ENCODE measurements around the gene KIZ. TPM values are rescaled to one million over a fixed set of nuclear protein-coding genes. Genes with fewer than 3 reads are reported as not detected.
"Not testable (repeated sequence)": the region's sequence is repeated elsewhere in the genome, so short reads cannot be mapped to it uniquely, and the experiment has no call there.

The KIZ gene
- total RNA-seq, 1 donor from 2014 or later, result 21.1 TPM

- no peak overlapping the region for H3K27ac Mint-ChIP-seq
- TF ChIP-seq CTCF (IDR thresholded peaks at IDR 0.05; ENCODE audit: unreplicated experiment), result no peak
- peaks cover 4% of the 10 kb centered on the region for H3K27me3 Mint-ChIP-seq (ENCODE audit: low read depth)
- peaks cover 4% of the 10 kb centered on the region for H3K9me3 Mint-ChIP-seq
- no peak for DNase-seq (ENCODE audit: low spot score in 2 of 2, unreplicated experiment in 2 of 2)
- peaks cover 17% of the 10 kb centered on the region for H3K36me3 Mint-ChIP-seq
- H3K4me1 Mint-ChIP-seq, result no peaks in the 10 kb centered on the region
- no peak overlapping the region for H3K4me3 Mint-ChIP-seq
These were observed 118.9 kb downstream of the KIZ start for GRCh38 chr20:21244808-21245207.

- TF ChIP-seq CTCF (IDR thresholded peaks at IDR 0.05; ENCODE audit: unreplicated experiment), result no peak
- Mint-ChIP-seq H3K36me3 (peaks cover 17% of the 10 kb centered on the region), H3K27me3 (ENCODE audit: low read depth) (peaks cover 4% of the 10 kb centered on the region), H3K27ac (no peak overlapping the region), H3K4me3 (no peak overlapping the region), H3K9me3 (peaks cover 4% of the 10 kb centered on the region), H3K4me1 (no peaks in the 10 kb centered on the region)
- no peak for DNase-seq (ENCODE audit: low spot score in 2 of 2, unreplicated experiment in 2 of 2)
These were observed 120.3 kb downstream of the KIZ start for GRCh38 chr20:21246161-21246560.

GRCh38 chr20:21247603-21248095 lies 121.8 kb downstream of the KIZ start:
- H3K4me3 Mint-ChIP-seq; H3K27me3 Mint-ChIP-seq (ENCODE audit: low read depth); DNase-seq (ENCODE audit: low spot score in 2 of 2, unreplicated experiment in 2 of 2); H3K9me3 Mint-ChIP-seq; H3K4me1 Mint-ChIP-seq; H3K27ac Mint-ChIP-seq: not testable (repeated sequence)
- H3K36me3 Mint-ChIP-seq, result peaks cover 17% of the 10 kb centered on the region

- no peak overlapping the region for H3K27ac Mint-ChIP-seq
- no peak for TF ChIP-seq CTCF (IDR thresholded peaks at IDR 0.05; ENCODE audit: unreplicated experiment)
- H3K9me3 Mint-ChIP-seq, result peaks cover 4% of the 10 kb centered on the region
These were observed 125.4 kb downstream of the KIZ start for GRCh38 chr20:21251278-21251677.

GRCh38 chr20:21257192-21257591 lies 131.3 kb downstream of the KIZ start:
- TF ChIP-seq CTCF (IDR thresholded peaks at IDR 0.05; ENCODE audit: unreplicated experiment), result no peak
- H3K4me3 Mint-ChIP-seq, result no peak overlapping the region
- no peak for DNase-seq (ENCODE audit: low spot score in 2 of 2, unreplicated experiment in 2 of 2)
- no peaks in the 10 kb centered on the region for H3K4me1 Mint-ChIP-seq
- H3K27me3 Mint-ChIP-seq (ENCODE audit: low read depth), result peaks cover 2% of the 10 kb centered on the region
- H3K27ac Mint-ChIP-seq, result no peak overlapping the region
- no peaks in the 10 kb centered on the region for H3K36me3 Mint-ChIP-seq
- H3K9me3 Mint-ChIP-seq, result no peaks in the 10 kb centered on the region

More at GRCh38 chr20:21251278-21251677, 125.4 kb downstream of the KIZ start:
- H3K36me3 Mint-ChIP-seq, result peaks cover 6% of the 10 kb centered on the region
- peaks cover 6% of the 10 kb centered on the region for H3K27me3 Mint-ChIP-seq (ENCODE audit: low read depth)
- no peak for DNase-seq (ENCODE audit: low spot score in 2 of 2, unreplicated experiment in 2 of 2)
- H3K4me1 Mint-ChIP-seq, result no peaks in the 10 kb centered on the region
- H3K4me3 Mint-ChIP-seq, result no peak overlapping the region

GRCh38 chr20:21258411-21258810 lies 132.5 kb downstream of the KIZ start:
- Mint-ChIP-seq H3K36me3 (no peaks in the 10 kb centered on the region), H3K27ac (no peak overlapping the region), H3K4me3 (no peak overlapping the region), H3K27me3 (ENCODE audit: low read depth) (peaks cover 5% of the 10 kb centered on the region), H3K9me3 (no peaks in the 10 kb centered on the region), H3K4me1 (no peaks in the 10 kb centered on the region)
- TF ChIP-seq CTCF (IDR thresholded peaks at IDR 0.05; ENCODE audit: unreplicated experiment), result no peak
- no peak for DNase-seq (ENCODE audit: low spot score in 2 of 2, unreplicated experiment in 2 of 2)

Measured in mesothelial cell of epicardium (in vitro differentiated cells).